ENCODE data around the gene PECR. TPM values are rescaled to one million over a fixed set of nuclear protein-coding genes. Genes with fewer than 3 reads are reported as not detected.

The PECR gene
- total and polyA plus RNA-seq, 2 of the 13 experiments (the other 11 are each of a cell fraction or from before 2014, with no cell fraction given) = 151 to 153 TPM

DNA sequence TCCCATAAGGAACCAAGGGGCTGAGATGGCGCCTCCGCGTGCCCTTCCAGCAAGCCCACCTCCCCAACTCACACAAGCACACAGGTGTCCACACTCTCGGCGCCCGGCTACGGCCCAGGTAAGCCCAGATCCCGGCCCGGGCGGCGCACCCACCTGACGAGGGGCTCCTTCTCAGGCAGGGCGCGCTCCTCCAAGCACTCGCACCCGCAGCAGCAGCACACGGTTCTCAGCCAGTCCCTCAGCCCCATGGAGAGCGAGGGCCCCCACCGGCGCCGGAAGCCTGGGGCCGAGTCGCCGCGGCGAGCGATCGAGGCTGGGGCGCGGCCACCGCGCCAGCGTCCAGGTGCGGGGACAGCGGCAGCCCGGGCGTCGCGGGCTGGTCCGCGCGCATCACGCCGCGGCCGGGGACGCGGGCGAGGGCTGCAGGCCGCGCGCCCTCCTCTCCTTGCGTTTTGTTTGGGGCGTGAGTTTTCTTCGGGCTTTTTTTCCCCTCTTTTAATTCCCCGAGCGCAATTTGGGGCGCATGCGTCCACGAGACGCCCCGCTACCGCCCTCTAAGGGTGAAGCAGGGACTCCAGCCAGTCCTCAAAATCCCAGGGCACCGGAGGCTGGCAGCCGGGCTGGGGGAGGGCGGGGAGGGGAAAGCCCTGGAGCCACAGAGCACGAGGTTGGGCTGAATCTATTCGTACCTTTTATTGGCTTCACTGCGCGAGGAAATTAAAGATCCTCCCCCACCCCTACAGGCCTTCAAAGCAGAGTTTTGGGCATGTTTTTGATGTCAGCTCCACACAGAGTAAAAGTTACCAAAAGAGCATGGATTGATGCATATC, 68.3 kb downstream of the PECR start, which contains the start of gene MREG (continued):
- TF ChIP-seq, protein P1, sequence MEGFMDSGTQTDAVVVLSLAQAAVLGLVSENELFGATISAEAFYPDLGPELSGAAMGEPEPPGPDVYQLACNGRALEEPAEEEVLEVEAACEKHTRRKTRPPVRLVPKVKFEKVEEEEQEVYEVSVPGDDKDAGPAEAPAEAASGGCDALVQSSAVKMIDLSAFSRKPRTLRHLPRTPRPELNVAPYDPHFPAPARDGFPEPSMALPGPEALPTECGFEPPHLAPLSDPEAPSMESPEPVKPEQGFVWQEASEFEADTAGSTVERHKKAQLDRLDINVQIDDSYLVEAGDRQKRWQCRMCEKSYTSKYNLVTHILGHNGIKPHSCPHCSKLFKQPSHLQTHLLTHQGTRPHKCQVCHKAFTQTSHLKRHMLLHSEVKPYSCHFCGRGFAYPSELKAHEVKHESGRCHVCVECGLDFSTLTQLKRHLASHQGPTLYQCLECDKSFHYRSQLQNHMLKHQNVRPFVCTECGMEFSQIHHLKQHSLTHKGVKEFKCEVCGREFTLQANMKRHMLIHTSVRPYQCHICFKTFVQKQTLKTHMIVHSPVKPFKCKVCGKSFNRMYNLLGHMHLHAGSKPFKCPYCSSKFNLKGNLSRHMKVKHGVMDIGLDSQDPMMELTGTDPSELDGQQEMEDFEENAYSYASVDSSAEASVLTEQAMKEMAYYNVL (CRISPR knock-in tag; IDR thresholded peaks at IDR 0.05; ENCODE audit: borderline replicate concordance) = no peak
- TF ChIP-seq, protein P2, sequence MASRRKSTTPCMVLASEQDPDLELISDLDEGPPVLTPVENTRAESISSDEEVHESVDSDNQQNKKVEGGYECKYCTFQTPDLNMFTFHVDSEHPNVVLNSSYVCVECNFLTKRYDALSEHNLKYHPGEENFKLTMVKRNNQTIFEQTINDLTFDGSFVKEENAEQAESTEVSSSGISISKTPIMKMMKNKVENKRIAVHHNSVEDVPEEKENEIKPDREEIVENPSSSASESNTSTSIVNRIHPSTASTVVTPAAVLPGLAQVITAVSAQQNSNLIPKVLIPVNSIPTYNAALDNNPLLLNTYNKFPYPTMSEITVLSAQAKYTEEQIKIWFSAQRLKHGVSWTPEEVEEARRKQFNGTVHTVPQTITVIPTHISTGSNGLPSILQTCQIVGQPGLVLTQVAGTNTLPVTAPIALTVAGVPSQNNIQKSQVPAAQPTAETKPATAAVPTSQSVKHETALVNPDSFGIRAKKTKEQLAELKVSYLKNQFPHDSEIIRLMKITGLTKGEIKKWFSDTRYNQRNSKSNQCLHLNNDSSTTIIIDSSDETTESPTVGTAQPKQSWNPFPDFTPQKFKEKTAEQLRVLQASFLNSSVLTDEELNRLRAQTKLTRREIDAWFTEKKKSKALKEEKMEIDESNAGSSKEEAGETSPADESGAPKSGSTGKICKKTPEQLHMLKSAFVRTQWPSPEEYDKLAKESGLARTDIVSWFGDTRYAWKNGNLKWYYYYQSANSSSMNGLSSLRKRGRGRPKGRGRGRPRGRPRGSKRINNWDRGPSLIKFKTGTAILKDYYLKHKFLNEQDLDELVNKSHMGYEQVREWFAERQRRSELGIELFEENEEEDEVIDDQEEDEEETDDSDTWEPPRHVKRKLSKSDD (CRISPR knock-in tag; IDR thresholded peaks at IDR 0.05; ENCODE audit: low read depth) = no peak
- TF ChIP-seq ZNF354B (CRISPR knock-in tag; IDR thresholded peaks at IDR 0.05) (no peak), DPF2 (CRISPR knock-in tag; IDR thresholded peaks at IDR 0.05; ENCODE audit: borderline replicate concordance, low read depth) (no peak), ZNF430 (CRISPR knock-in tag; IDR thresholded peaks at IDR 0.05) (no peak), ZNF609 (CRISPR knock-in tag; IDR thresholded peaks at IDR 0.05; ENCODE audit: borderline replicate concordance) (peak; percentile 35; the same call in 1 of the 2 replicates), ATF1 (CRISPR knock-in tag; IDR thresholded peaks at IDR 0.05) (no peak), NFATC3 (CRISPR knock-in tag; IDR thresholded peaks at IDR 0.05) (no peak), NCOA1 (CRISPR knock-in tag; IDR thresholded peaks at IDR 0.05) (0 out of 2 replicates have a peak, but pooled peaks have one; percentile 38), FOXA3 (CRISPR knock-in tag; IDR thresholded peaks at IDR 0.05) (no peak; the same call in 1 of the 2 replicates), MATR3 (CRISPR knock-in tag; IDR thresholded peaks at IDR 0.05) (no peak), ZMYM4 (CRISPR knock-in tag; IDR thresholded peaks at IDR 0.05) (no peak), TEAD3 (CRISPR knock-in tag; optimal IDR thresholded peaks at IDR 0.05; ENCODE audit: borderline replicate concordance) (no peak), ZNF564 (CRISPR knock-in tag; IDR thresholded peaks at IDR 0.05) (no peak), PLRG1 (conservative IDR thresholded peaks at IDR 0.05) (no peak), IRX3 (CRISPR knock-in tag; IDR thresholded peaks at IDR 0.05; ENCODE audit: borderline replicate concordance, low read depth) (no peak), ZNF792 (CRISPR knock-in tag; IDR thresholded peaks at IDR 0.05) (peak; percentile 55; the same call in 1 of the 2 replicates)
- TF ChIP-seq, protein P3, sequence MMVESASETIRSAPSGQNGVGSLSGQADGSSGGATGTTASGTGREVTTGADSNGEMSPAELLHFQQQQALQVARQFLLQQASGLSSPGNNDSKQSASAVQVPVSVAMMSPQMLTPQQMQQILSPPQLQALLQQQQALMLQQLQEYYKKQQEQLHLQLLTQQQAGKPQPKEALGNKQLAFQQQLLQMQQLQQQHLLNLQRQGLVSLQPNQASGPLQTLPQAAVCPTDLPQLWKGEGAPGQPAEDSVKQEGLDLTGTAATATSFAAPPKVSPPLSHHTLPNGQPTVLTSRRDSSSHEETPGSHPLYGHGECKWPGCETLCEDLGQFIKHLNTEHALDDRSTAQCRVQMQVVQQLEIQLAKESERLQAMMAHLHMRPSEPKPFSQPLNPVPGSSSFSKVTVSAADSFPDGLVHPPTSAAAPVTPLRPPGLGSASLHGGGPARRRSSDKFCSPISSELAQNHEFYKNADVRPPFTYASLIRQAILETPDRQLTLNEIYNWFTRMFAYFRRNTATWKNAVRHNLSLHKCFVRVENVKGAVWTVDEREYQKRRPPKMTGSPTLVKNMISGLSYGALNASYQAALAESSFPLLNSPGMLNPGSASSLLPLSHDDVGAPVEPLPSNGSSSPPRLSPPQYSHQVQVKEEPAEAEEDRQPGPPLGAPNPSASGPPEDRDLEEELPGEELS (CRISPR knock-in tag; IDR thresholded peaks at IDR 0.05) = no peak
